Endothelial cell of umbilical vein (primary cell): ENCODE results near the gene RAB8B.
A peak's percentile ranks its signal among the peaks of the same experiment; 100 is the strongest.

ENCODE experiments used
- EZH2 ChIP-seq: IDR thresholded peaks from 2 replicates; pipeline ENCODE4 v1.6.1; 2012; ENCODE audit warnings: borderline replicate concordance, low read depth, mild to moderate bottlenecking, moderate library complexity, low read length, inconsistent platforms; ENCODE audit not compliant: severe bottlenecking
- FOS ChIP-seq: IDR thresholded peaks from 2 replicates; pipeline ENCODE4 v1.6.1; 2011; ENCODE audit warnings: mild to moderate bottlenecking, low read length, moderate library complexity, borderline replicate concordance; ENCODE audit not compliant: insufficient read depth
- JUN ChIP-seq: IDR thresholded peaks from 2 replicates; pipeline ENCODE4 v1.6.1; 2011; ENCODE audit warnings: borderline replicate concordance, low read depth; ENCODE audit not compliant: insufficient read length, insufficient read depth
- MYC ChIP-seq: IDR thresholded peaks from one replicate; pipeline ENCODE4 v1.6.1; 2011; ENCODE audit warnings: mild to moderate bottlenecking, low read depth, low read length
- POLR2A ChIP-seq: IDR thresholded peaks from 2 replicates; pipeline ENCODE4 v1.6.1; 2012; ENCODE audit warnings: low read depth, mild to moderate bottlenecking, control low read depth, low read length
- POLR2AphosphoS5 ChIP-seq: IDR thresholded peaks from 2 replicates; pipeline ENCODE4 v1.6.1; 2012; ENCODE audit warnings: low read depth, mild to moderate bottlenecking, control low read depth, low read length, moderate library complexity; ENCODE audit not compliant: insufficient read depth
- TF ChIP-seq, protein P1 (sequence below), 2 donors: IDR thresholded peaks; 1 replicate in 1 of 2; 2 replicates in 1 of 2; pipeline ENCODE4 v1.5.1; 2011; ENCODE audit warnings: low read length in 2 of 2, mild to moderate bottlenecking in 2 of 2, moderate library complexity in 2 of 2, control low read depth in 1 of 2, inconsistent platforms in 1 of 2, low read depth in 1 of 2; ENCODE audit not compliant: insufficient read depth in 1 of 2; ENCODE audit errors: extremely low read depth in 1 of 2
- TF ChIP-seq, protein P2 (sequence below): IDR thresholded peaks from 2 replicates; pipeline ENCODE4 v1.6.1; 2011; ENCODE audit not compliant: insufficient read depth, insufficient read length

DNA sequence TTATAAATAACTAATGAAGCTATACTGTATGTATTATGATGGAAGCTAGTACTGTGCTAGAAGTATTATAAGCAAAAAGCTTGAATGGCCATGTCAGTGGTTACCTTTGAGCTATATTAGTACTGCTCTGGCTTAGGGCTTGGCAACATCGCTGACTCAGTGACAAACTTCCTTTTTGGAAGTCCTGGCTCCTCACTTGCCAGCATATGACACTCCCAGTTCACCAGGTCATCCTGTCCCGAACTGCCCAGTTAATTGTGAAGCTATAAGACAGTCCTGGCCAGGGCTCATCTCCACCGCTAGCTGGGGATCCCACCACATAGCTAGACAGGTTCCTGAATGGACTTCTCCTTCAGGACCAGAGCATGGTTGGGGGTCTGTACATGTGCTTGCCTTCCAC lies 31.9 kb downstream of the RAB8B start:
- TF ChIP-seq POLR2A (no peak), FOS (peak; percentile 59), JUN (no peak), POLR2AphosphoS5 (peak; percentile 35), EZH2 (no peak), MYC (no peak)
- TF ChIP-seq, protein P1, sequence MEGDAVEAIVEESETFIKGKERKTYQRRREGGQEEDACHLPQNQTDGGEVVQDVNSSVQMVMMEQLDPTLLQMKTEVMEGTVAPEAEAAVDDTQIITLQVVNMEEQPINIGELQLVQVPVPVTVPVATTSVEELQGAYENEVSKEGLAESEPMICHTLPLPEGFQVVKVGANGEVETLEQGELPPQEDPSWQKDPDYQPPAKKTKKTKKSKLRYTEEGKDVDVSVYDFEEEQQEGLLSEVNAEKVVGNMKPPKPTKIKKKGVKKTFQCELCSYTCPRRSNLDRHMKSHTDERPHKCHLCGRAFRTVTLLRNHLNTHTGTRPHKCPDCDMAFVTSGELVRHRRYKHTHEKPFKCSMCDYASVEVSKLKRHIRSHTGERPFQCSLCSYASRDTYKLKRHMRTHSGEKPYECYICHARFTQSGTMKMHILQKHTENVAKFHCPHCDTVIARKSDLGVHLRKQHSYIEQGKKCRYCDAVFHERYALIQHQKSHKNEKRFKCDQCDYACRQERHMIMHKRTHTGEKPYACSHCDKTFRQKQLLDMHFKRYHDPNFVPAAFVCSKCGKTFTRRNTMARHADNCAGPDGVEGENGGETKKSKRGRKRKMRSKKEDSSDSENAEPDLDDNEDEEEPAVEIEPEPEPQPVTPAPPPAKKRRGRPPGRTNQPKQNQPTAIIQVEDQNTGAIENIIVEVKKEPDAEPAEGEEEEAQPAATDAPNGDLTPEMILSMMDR (IDR thresholded peaks at IDR 0.05; ENCODE audit: extremely low read depth in 1 of 2, insufficient read depth in 1 of 2, low read depth in 1 of 2, low read length in 2 of 2) = no peak
- TF ChIP-seq, protein P2, sequence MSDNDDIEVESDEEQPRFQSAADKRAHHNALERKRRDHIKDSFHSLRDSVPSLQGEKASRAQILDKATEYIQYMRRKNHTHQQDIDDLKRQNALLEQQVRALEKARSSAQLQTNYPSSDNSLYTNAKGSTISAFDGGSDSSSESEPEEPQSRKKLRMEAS = no peak
